ENCODE data around the gene CACNA1C.

DNA sequence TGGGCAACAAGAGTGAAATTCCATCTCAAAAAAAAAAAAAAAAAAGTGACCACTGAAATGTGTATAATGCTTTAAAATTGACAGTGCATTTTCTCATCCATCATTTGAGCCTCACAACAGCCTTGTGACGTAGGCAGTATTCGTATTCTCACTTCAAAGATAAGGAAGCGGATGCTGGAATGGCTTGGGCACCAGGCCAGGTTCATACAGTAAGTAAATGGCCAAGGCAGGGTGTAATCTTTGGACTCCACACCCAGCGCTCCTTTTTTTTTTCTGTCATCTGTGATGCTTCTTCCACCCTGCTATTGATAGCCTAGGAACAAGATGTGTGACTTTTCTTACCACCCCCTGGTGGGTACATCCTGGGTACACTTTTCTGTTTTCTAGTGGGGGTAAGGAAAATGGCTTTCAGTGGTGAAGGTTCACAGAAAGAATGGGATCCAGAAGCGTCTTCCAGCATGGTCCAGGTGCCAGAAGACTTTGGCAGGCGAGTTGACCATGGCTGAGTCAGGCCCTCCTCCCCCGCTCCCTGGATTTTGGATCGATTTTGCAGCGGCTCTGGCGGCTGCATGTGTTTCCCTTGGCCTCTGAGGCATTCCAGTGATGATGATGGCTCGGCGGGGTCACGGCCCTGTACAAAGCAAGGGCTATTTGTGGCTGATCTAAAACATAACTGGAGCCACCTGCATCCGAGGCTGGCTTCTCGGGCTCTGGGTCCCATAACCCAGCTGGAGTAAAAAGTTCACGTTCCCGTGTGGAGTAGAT is 110.6 kb downstream of the CACNA1C start:
- TF ChIP-seq, protein P1, sequence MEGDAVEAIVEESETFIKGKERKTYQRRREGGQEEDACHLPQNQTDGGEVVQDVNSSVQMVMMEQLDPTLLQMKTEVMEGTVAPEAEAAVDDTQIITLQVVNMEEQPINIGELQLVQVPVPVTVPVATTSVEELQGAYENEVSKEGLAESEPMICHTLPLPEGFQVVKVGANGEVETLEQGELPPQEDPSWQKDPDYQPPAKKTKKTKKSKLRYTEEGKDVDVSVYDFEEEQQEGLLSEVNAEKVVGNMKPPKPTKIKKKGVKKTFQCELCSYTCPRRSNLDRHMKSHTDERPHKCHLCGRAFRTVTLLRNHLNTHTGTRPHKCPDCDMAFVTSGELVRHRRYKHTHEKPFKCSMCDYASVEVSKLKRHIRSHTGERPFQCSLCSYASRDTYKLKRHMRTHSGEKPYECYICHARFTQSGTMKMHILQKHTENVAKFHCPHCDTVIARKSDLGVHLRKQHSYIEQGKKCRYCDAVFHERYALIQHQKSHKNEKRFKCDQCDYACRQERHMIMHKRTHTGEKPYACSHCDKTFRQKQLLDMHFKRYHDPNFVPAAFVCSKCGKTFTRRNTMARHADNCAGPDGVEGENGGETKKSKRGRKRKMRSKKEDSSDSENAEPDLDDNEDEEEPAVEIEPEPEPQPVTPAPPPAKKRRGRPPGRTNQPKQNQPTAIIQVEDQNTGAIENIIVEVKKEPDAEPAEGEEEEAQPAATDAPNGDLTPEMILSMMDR (conservative IDR thresholded peaks at IDR 0.05 in 1 of 2, IDR thresholded peaks at IDR 0.05 in 1 of 2; ENCODE audit: extremely low read depth in 1 of 2, insufficient read depth in 1 of 2, low read depth in 1 of 2, low read length in 2 of 2) = no peak
- no peak for TF ChIP-seq EZH2 (IDR thresholded peaks at IDR 0.05; ENCODE audit: borderline replicate concordance, low read length)
